ENCODE data around the gene AJAP1.

- TF ChIP-seq ZNF274 (IDR thresholded peaks at IDR 0.05; ENCODE audit: low read depth, low read length) (no peak), SUZ12 (IDR thresholded peaks at IDR 0.05; ENCODE audit: extremely low read depth, insufficient read depth, insufficient read length) (no peak)
Observed at GRCh38 chr1:4820543-4820942, 166.1 kb downstream of the AJAP1 start.

All from NT2/D1 (cell line).